LNCaP clone FGC (cell line): ENCODE data around the gene CDK4.
"Not testable (repeated sequence)": the region's sequence is repeated elsewhere in the genome, so short reads cannot be mapped to it uniquely, and the experiment has no call there.

Experiments used
- DNase-seq: peaks from one replicate; pipeline ENCODE4 v3.0.0-alpha.2; 2011; ENCODE audit warnings: low read depth
- H3K4me3 ChIP-seq: 2 replicates; pipeline ENCODE4 v1.5.1; 2011; ENCODE audit warnings: mild to moderate bottlenecking, low read depth, low read length, control low read depth
- CTCF ChIP-seq: IDR thresholded peaks from 2 replicates; pipeline ENCODE4 v1.5.1; 2012; ENCODE audit warnings: mild to moderate bottlenecking; ENCODE audit not compliant: control insufficient read depth, insufficient read depth; ENCODE audit errors: extremely low read depth

The CDK4 gene

GRCh38 chr12:57724936-57725740 lies 27.0 kb downstream of the CDK4 start:
- H3K4me3 ChIP-seq = no peak overlapping the region
- DNase-seq = no peak
- no peak for TF ChIP-seq CTCF

GRCh38 chr12:57724003-57724935 lies 27.8 kb downstream of the CDK4 start:
- DNase-seq = no peak
- H3K4me3 ChIP-seq = no peak overlapping the region
- TF ChIP-seq CTCF = no peak

- no peak for TF ChIP-seq CTCF
- no peak overlapping the region for H3K4me3 ChIP-seq
- DNase-seq = no peak
Measured at GRCh38 chr12:57723630-57723962, 28.5 kb downstream of the CDK4 start.

GRCh38 chr12:57722716-57723629 lies 29.1 kb downstream of the CDK4 start:
- no peak overlapping the region for H3K4me3 ChIP-seq
- TF ChIP-seq CTCF = no peak
- DNase-seq = no peak

- H3K4me3 ChIP-seq, DNase-seq: not testable (repeated sequence)
Measured at GRCh38 chr12:57721846-57722608, 30.1 kb downstream of the CDK4 start.

- no peak for DNase-seq
- H3K4me3 ChIP-seq = no peak overlapping the region
- no peak for TF ChIP-seq CTCF
Measured at GRCh38 chr12:57720606-57721595, 31.2 kb downstream of the CDK4 start.
